AG08395 (cell line): ENCODE data around the gene MAPK9.

Experiments
- DNase-seq: peaks from one replicate; pipeline ENCODE4 v3.0.0; 2012; ENCODE audit warnings: mixed read lengths, low spot score

The MAPK9 gene

GRCh38 chr5:180205916-180206315, 86.0 kb downstream of the MAPK9 start:
- no peak for DNase-seq

DNA sequence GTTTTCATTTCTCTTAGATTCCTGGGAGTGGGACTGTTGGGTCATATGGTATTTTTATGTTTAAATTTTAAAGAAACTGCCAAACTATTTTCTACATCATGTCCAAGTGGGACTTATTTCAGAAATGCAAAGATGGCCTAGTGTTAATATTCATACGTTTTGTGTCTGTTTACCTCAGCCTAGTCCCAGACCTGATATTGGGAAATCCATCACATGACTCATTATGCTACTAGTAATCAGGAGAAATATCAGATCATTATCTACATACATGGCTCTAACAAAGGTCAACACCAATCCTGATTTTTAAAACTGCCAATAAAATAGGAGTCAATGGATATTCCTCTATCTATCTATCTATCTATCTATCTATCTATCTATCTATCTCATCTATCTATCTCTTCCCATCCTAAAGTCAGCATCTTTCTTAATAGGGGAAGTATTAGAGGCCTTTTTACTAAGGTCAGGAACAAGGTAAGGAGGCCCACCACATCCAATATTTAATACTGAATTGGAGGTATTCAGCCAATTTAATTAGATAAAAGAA, 87.5 kb downstream of the MAPK9 start:
- DNase-seq: no peak

DNA sequence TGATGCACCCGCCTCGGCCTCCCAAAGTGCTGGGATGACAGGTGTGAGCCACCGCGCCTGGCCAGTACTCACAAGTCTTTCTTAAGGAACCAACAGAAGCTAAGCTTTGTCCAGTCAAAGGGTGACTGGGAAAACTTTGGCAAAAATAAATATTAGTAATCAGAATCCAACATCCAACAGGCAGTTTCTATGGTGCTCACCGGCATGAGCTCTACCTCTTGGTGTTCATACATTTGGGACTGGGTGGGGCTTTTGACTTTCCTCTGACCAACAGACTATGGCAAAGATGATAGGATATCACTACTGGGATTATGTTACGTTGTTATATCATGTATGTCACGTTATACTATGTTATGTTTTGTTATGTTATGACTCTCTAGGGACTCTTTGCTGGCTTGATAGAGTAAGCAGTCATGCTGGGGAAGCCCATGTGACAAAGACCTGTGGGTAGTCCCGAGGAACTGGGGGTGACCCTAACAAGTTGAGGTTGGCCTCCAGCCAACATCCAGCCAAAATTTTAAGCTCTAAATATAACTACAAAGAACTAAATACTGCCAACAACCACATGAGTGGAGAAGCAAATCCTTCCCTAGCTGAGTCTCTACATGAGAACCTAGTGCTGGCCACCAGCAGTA, 88.8 kb downstream of the MAPK9 start:
- no peak for DNase-seq

DNA sequence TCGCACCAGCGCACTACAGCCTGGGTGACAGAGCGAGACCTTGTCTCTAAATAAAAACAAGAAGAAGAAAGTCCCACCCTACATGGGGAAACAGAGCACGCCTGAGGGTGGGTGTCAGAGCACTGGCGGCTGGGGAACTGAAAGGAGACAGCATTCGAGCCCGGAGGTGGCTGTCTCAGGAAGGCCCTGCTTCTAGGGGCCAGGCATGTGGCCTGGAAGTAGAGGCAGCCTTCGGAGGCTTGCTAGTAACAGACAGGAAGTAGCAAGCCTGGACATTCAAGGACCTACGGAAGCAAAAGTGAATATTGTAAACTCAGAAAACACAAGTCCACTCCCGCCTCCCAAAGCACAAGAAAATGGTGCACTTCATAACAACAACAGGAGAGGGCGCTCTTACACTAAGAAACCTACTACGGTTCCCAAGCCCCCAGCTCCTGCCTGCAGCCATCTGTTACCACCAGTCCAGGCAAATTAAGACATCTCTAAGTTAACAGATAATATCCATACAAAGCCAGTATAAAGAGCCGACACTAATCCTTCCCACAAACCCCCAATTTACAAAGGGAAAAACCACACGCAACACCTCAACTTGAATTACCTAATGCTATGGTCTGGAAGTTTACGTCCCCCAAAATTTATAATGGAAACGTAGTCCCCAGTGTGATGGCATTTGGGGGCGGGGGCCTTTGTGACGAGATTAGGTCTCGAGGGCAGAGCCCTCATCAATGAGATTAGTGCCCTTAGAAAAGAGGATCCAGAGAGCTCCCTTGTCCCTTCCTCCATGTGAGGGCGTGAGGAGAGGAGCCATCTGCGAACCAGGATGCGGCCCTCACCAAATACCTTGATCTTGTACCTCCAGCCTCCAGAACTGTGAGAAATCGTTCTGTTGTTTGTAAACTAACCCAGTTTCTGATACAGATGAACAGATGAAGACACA, 90.6 kb downstream of the MAPK9 start:
- no peak for DNase-seq

- DNase-seq: no peak
Observed at GRCh38 chr5:180199390-180199789, 92.5 kb downstream of the MAPK9 start.

- DNase-seq: no peak
Observed at GRCh38 chr5:180198208-180198607, 93.7 kb downstream of the MAPK9 start.

DNA sequence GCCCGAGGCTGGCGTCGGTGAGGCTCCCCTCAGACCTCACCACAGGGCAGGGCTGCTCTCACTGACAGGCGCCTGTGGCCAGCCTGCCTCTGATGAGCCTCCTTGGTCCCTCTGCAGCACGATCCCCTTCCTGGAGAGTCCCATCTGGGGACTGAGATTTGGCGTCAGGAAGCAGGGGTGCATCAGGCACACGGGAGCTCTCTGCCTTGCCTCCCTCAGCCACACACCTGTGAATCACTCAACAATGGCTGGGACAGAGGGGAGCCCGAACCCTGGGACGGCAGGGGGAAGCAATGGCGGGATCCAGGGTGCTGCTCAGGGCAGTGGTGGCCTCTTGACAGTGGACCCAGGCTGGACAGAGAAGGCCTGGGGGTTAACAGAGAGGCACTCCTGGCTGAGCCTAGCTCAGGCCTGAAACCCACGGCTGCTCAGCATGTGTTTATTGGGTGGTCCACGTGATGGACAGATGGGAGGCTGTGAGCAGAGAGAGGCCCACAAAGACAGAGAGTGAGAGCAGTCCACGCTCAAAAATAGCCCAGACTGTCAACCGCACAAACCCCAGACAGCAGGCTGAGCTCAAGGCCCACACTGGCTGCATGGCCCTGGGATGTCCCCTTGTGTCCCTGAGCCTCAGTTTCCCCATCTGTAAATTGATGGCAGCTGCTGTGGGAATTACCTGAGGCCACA, 94.7 kb downstream of the MAPK9 start:
- no peak for DNase-seq

- DNase-seq: no peak
Observed at GRCh38 chr5:180194410-180195345, 97.2 kb downstream of the MAPK9 start.

GRCh38 chr5:180193749-180194375, 98.0 kb downstream of the MAPK9 start:
- DNase-seq: no peak

DNA sequence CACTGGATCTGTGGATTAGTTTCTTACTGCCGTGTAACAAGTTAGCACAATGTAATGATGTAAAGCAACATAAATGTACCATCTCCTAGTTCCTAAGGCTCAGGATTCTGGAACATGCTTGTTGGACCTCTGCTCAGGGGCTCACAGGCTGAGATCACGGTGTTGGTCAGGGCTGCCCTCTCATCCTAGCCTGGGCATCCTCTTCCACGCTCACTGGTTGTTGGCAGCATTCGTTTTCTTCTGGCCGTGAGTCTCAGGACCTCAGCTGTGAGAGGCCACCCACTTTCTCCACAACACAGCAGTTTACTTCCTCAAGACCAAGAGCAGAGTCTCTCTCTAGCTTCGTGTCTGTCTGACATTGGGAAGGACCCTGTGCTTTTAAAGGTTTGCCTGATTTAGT, 100.2 kb downstream of the MAPK9 start:
- no peak for DNase-seq

- no peak for DNase-seq
Observed at GRCh38 chr5:180187767-180188166, 104.1 kb downstream of the MAPK9 start.
